A549 (cell line): ENCODE measurements around the gene B3GLCT. TPM values are rescaled to one million over a fixed set of nuclear protein-coding genes. Genes with fewer than 3 reads are reported as not detected.

Experiments
- ATAC-seq, 2 experiments: fragments of 200-7000 bp in 1 of 2; fragments of >200 bp in 1 of 2; cut with Nextera tagmentation in 1 of 2; cut with Tn5 transposase in 1 of 2; 3 replicates each; pipeline versions ENCODE4 v1.8.0 to v1.9.1; 2018 to 2020; ENCODE audit warnings: mild to moderate bottlenecking in 1 of 2, moderate library complexity in 1 of 2
- CTCF ChIA-PET: fragments of 300-600 bp; sonication (Branson Sonifier 250); formaldehyde crosslinking; extraction: SDS; loops from one replicate; lab custom pipeline; 2021; ENCODE audit warnings: antibody characterized with exemption, inconsistent platforms; lab: Yijun Ruan, JAX
- POLR2A ChIA-PET: fragments of 350-600 bp; formaldehyde crosslinking; extraction: SDS; loops from one replicate; lab custom pipeline; 2021; ENCODE audit warnings: antibody characterized with exemption, inconsistent platforms; lab: Yijun Ruan, JAX
- DNase-seq, 2 experiments: peaks; one replicate each; pipeline versions ENCODE4 v3.0.0 to v3.0.0-alpha.2; 2011 to 2016; ENCODE audit warnings: low read depth in 1 of 2, low spot score in 1 of 2
- FAIRE-seq: peaks from 2 replicates; lab custom pipeline; 2011; peaks lifted over from hg19 to GRCh38; lab: Jason Lieb, UNC
- H3K27ac ChIP-seq, 2 experiments: fragments of >200 bp; sonication (Bioruptor Twin); formaldehyde crosslinking; 3 replicates each; pipeline ENCODE4 v1.5.1; 2016 to 2017
- H3K4me1 ChIP-seq: fragments of >200 bp; sonication (Bioruptor Twin); formaldehyde crosslinking; 3 replicates; pipeline ENCODE4 v1.6.1; 2016
- H3K4me2 ChIP-seq: fragments of >200 bp; sonication (Bioruptor Twin); formaldehyde crosslinking; 3 replicates; pipeline ENCODE4 v1.6.1; 2016
- H3K4me3 ChIP-seq: fragments of >200 bp; sonication (Bioruptor Twin); formaldehyde crosslinking; 3 replicates; pipeline ENCODE4 v1.5.1; 2016
- H3K9me3 ChIP-seq: fragments of >200 bp; sonication (Bioruptor Twin); formaldehyde crosslinking; 3 replicates; pipeline ENCODE4 v1.6.1; 2016
- FOXS1 ChIP-seq: fragments of 250-450 bp; sonication (Bioruptor Pico); IDR thresholded peaks from 2 replicates; pipeline ENCODE4 v1.5.0; 2020; ENCODE audit warnings: mild to moderate bottlenecking, moderate library complexity
- HOXB5 ChIP-seq: fragments of 250-450 bp; sonication (Bioruptor Pico); IDR thresholded peaks from 2 replicates; pipeline ENCODE4 v1.5.0; 2020; ENCODE audit warnings: mild to moderate bottlenecking, moderate library complexity
- MAZ ChIP-seq: fragments of 150-350 bp; IDR thresholded peaks from 2 replicates; pipeline ENCODE4 v1.6.1; 2014; ENCODE audit warnings: antibody characterized with exemption, low read depth, low read length, borderline replicate concordance
- RAD21 ChIP-seq, 2 experiments: fragments of >200 bp in 1 of 2; sonication (Bioruptor Twin) in 1 of 2; formaldehyde crosslinking in 1 of 2; IDR thresholded peaks in 1 of 2; conservative IDR thresholded peaks in 1 of 2; 2 replicates in 1 of 2; 3 replicates in 1 of 2; pipeline ENCODE4 v1.6.1; 2012 to 2018; ENCODE audit warnings: inconsistent platforms in 1 of 2
- RFX5 ChIP-seq: fragments of 450-650 bp; IDR thresholded peaks from 2 replicates; pipeline ENCODE4 v1.7.1; 2014; ENCODE audit warnings: antibody characterized with exemption, mild to moderate bottlenecking, moderate library complexity
- RNF2 ChIP-seq: fragments of 200-600 bp; sonication (generic); IDR thresholded peaks from 2 replicates; pipeline ENCODE4 v1.6.1; 2016; ENCODE audit warnings: low read depth, mild to moderate bottlenecking, antibody characterized with exemption, moderate library complexity, borderline replicate concordance
- SREBF2 ChIP-seq: fragments of 450-650 bp; IDR thresholded peaks from 2 replicates; pipeline ENCODE4 v1.6.1; 2014; ENCODE audit warnings: mild to moderate bottlenecking, moderate library complexity
- TFCP2L1 ChIP-seq: fragments of 250-450 bp; sonication (Bioruptor Pico); IDR thresholded peaks from 2 replicates; pipeline ENCODE4 v1.5.0; 2021; ENCODE audit warnings: mild to moderate bottlenecking
- WGBS: methylation state at CpG from one replicate; pipeline ENCODE4 v1.1.6; 2017; ENCODE audit errors: missing lambda C conversion rate; 5-methylcytosine and 5-hydroxymethylcytosine counted together
- polyA plus RNA-seq, 4 experiments: library from polyadenylated mRNA; depleted of rRNA in 3 of 4; stranded (reverse); fragments of >200 nt; fragmentation: RNase III in 1 of 4; extraction: RNeasy Plus Mini Kit Qiagen cat#74134 plus additional on column Dnase treatment in 1 of 4; gene quantifications; 2 replicates in 3 of 4; 3 replicates in 1 of 4; pipeline ENCODE4 v1.2.3, GENCODE V29; 2011 to 2017
- TF ChIP-seq, protein P1 (sequence below): fragments of >200 bp; sonication (Bioruptor Twin); formaldehyde crosslinking; IDR thresholded peaks from 3 replicates; pipeline ENCODE4 v1.6.1; 2016
- TF ChIP-seq, protein P2 (sequence below): fragments of >200 bp; sonication (Bioruptor Twin); formaldehyde crosslinking; IDR thresholded peaks from 3 replicates; pipeline ENCODE4 v1.5.1; 2016
- TF ChIP-seq, protein P3 (sequence below): fragments of 150-350 bp; IDR thresholded peaks from 2 replicates; pipeline ENCODE4 v1.6.1; 2014; ENCODE audit warnings: low read depth, mild to moderate bottlenecking, low read length

B3GLCT gene
- polyA plus RNA-seq, 2 of the 4 experiments (the other 2 are of a cell fraction): 4.5 to 6.6 TPM

DNA sequence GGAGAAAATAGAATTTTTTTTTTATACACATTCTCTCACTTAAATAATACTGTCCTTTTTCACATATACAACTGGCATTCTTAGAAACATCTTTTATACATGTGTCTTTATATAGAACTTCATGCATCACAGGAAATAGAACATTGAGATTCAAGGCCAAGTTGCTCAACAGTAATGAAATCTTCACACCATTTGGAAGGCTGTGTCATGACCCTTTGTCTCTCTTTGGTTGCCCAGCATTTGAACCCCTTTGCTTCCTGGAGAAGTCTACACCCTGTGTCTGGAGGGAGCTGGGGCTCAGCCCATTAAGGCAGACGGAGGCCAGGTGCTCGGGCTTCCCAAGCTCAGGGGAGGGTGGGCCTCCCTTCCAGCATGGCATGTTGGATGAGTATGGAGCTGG lies 41.1 kb downstream of the B3GLCT start:
- Histone ChIP-seq H3K4me2 (no peak overlapping the region), H3K4me3 (no peak overlapping the region), H3K4me1 (no peaks in the 10 kb centered on the region), H3K27ac (no peak overlapping the region), H3K9me3 (no peaks in the 10 kb centered on the region)
- TF ChIP-seq, protein P1, sequence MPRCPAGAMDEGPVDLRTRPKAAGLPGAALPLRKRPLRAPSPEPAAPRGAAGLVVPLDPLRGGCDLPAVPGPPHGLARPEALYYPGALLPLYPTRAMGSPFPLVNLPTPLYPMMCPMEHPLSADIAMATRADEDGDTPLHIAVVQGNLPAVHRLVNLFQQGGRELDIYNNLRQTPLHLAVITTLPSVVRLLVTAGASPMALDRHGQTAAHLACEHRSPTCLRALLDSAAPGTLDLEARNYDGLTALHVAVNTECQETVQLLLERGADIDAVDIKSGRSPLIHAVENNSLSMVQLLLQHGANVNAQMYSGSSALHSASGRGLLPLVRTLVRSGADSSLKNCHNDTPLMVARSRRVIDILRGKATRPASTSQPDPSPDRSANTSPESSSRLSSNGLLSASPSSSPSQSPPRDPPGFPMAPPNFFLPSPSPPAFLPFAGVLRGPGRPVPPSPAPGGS: no peak
- TF ChIP-seq HOXB5 (CRISPR knock-in tag): no peak
- POLR2A ChIA-PET: no interaction called here
- WGBS: 80% methylated on average over 1 of the region's 2 CpGs
- ATAC-seq: no peak
- CTCF ChIA-PET: interaction anchor here (0.7 to 8.2 kb wide), 4 partner anchors 8 to 191 kb away, joined by 3 to 101 read pairs (median 6); no protein-coding TSS in a partner anchor
- no peak for FAIRE-seq
- DNase-seq: no peak

DNA sequence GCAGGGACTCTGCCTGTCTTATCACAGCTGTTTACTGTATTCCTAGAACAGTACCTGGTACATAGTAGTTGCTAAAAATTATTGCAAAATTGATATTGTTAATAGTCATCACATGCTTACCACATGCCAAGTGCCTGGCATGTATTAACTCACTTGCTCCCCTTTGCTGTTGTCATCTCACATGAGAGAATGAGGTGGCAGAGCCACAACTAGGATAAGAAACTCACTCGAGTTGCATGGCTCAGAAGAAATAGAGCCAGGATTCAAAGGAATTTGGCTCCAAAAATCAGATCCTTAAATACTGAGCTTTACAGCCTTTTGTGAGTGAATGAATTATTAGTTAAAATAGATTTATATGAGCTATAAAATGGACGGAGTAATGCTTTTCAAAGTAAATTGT lies 42.6 kb downstream of the B3GLCT start:
- Histone ChIP-seq H3K27ac (no peak overlapping the region), H3K4me3 (no peak overlapping the region), H3K9me3 (no peaks in the 10 kb centered on the region), H3K4me2 (no peak overlapping the region), H3K4me1 (no peaks in the 10 kb centered on the region)
- WGBS: 49% methylated on average over 2 of the region's 2 CpGs
- CTCF ChIA-PET: interaction anchor here (1.9 kb wide), 1 partner anchor 182 kb away, joined by 8 read pairs; no protein-coding TSS in a partner anchor
- TF ChIP-seq, protein P2, sequence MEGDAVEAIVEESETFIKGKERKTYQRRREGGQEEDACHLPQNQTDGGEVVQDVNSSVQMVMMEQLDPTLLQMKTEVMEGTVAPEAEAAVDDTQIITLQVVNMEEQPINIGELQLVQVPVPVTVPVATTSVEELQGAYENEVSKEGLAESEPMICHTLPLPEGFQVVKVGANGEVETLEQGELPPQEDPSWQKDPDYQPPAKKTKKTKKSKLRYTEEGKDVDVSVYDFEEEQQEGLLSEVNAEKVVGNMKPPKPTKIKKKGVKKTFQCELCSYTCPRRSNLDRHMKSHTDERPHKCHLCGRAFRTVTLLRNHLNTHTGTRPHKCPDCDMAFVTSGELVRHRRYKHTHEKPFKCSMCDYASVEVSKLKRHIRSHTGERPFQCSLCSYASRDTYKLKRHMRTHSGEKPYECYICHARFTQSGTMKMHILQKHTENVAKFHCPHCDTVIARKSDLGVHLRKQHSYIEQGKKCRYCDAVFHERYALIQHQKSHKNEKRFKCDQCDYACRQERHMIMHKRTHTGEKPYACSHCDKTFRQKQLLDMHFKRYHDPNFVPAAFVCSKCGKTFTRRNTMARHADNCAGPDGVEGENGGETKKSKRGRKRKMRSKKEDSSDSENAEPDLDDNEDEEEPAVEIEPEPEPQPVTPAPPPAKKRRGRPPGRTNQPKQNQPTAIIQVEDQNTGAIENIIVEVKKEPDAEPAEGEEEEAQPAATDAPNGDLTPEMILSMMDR: no peak
- no peak for TF ChIP-seq RAD21 (conservative IDR thresholded peaks at IDR 0.05 in 1 of 2, IDR thresholded peaks at IDR 0.05 in 1 of 2)
- no peak for TF ChIP-seq RFX5
- no peak for TF ChIP-seq FOXS1 (CRISPR knock-in tag)
- TF ChIP-seq RNF2: no peak
- TF ChIP-seq TFCP2L1 (CRISPR knock-in tag): no peak
- TF ChIP-seq MAZ: no peak
- TF ChIP-seq SREBF2: no peak
- TF ChIP-seq, protein P3, sequence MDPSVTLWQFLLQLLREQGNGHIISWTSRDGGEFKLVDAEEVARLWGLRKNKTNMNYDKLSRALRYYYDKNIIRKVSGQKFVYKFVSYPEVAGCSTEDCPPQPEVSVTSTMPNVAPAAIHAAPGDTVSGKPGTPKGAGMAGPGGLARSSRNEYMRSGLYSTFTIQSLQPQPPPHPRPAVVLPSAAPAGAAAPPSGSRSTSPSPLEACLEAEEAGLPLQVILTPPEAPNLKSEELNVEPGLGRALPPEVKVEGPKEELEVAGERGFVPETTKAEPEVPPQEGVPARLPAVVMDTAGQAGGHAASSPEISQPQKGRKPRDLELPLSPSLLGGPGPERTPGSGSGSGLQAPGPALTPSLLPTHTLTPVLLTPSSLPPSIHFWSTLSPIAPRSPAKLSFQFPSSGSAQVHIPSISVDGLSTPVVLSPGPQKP: no peak
- ATAC-seq (no peak), FAIRE-seq (no peak), DNase-seq (no peak)
- POLR2A ChIA-PET: no interaction called here

GRCh38 chr13:31242916-31243315 lies 43.1 kb downstream of the B3GLCT start:
- no peak for ATAC-seq
- WGBS: 97% methylated on average over 1 of the region's 1 CpG
- CTCF ChIA-PET: interaction anchor here (1.9 kb wide), 1 partner anchor 181 kb away, joined by 8 read pairs; no protein-coding TSS in a partner anchor

More at GRCh38 chr13:31242916-31243315, 43.1 kb downstream of the B3GLCT start:
- FAIRE-seq: no peak
- H3K4me2 ChIP-seq: no peak overlapping the region
- no peak overlapping the region for H3K4me3 ChIP-seq
- no peak overlapping the region for H3K27ac ChIP-seq
- DNase-seq: no peak
- H3K9me3 ChIP-seq: no peaks in the 10 kb centered on the region
- TF ChIP-seq, protein P1: no peak
- TF ChIP-seq RNF2: no peak
- TF ChIP-seq, all 56 proteins: peak for 0
- POLR2A ChIA-PET: no interaction called here
- no peaks in the 10 kb centered on the region for H3K4me1 ChIP-seq
